ENCODE results near the gene SLC49A4.

SLC49A4 gene

DNA sequence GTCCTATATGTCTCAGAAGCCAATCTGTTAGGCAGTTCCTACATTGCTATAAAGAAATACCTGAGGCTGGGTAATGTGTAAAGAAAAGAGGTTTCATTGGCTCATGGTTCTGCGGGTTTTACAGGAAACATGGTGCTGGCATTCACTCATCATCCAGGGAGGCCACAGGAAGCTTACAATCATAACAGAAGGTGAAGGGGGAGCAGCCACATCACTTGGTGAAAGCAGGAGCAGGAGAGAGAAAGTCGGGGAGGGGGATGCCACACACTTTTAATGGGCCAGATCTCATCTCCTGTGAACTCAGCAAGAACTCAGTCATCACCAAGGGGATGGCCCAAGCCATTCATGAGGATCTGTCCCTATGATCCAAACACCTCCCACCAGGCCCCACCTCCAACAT, 9.1 kb downstream of the SLC49A4 start:
- in situ Hi-C loops (cut with HindIII; ENCODE audit: low sequenced_read_pairs), result no loop called here
- H3K4me3 ChIP-seq (ENCODE audit: low read depth, low read length), result no peak overlapping the region
- TF ChIP-seq CTCF (IDR thresholded peaks at IDR 0.05; ENCODE audit: low read depth, low read length, missing control alignments), result no peak
- DNase-seq (ENCODE audit: low read depth), result no peak

GRCh38 chr3:122810734-122811133, 15.9 kb downstream of the SLC49A4 start:
- in situ Hi-C loops (cut with HindIII; ENCODE audit: low sequenced_read_pairs), result no loop called here
- TF ChIP-seq CTCF (IDR thresholded peaks at IDR 0.05; ENCODE audit: low read depth, low read length, missing control alignments), result no peak
- DNase-seq (ENCODE audit: low read depth), result no peak
- no peak overlapping the region for H3K4me3 ChIP-seq (ENCODE audit: low read depth, low read length)

GRCh38 chr3:122816587-122816986, 21.7 kb downstream of the SLC49A4 start:
- DNase-seq (ENCODE audit: low read depth), result no peak
- in situ Hi-C loops (cut with HindIII; ENCODE audit: low sequenced_read_pairs), result no loop called here
- TF ChIP-seq CTCF (IDR thresholded peaks at IDR 0.05; ENCODE audit: low read depth, low read length, missing control alignments), result no peak
- no peak overlapping the region for H3K4me3 ChIP-seq (ENCODE audit: low read depth, low read length)

DNA sequence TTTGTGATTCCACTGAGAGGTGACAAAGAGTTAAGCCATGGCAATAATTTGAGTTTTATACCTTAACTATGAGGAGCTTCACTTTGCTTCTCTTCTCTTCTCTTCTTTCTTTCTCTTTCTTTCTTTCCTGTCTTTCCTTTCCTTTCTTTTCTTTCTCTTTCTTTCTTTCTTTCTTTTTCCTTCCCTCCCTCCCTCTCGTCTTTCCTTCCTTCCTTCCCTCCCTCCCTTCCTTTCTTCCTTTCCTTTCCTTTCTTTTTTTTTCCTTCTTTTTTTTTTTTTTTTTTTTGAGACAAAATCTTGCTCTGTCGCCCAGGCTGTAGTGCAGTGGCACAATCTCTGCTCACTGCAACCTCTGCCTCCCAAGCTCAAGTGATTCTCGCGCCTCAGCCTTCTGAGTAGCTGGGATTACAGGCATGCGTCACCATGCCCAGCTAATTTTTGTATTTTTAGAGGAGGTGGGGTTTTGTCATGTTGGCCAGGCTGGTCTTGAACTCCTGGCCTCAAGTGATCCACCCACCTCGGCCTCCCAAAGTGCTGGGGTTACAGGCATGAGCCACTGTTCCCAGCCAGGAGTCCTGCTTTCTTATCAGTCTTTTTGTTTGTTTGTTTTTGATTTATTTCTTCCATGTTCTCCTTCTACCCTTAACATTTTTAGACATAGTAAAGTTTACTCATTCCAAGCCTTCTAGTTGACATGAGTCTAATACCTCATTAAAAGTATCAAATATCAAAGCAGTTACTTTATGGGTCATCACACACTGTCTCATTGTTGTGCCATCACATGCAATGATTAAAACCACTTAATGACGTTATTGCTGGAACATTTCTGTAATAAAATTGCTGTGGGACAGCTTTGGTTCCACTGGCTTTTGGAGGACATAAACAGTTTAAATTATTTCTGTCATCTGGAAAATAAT, 29.9 kb downstream of the SLC49A4 start:
- no peak for DNase-seq (ENCODE audit: low read depth)

GRCh38 chr3:122825460-122825859, 30.6 kb downstream of the SLC49A4 start:
- in situ Hi-C loops (cut with HindIII; ENCODE audit: low sequenced_read_pairs), result no loop called here
- DNase-seq (ENCODE audit: low read depth), result no peak
- H3K4me3 ChIP-seq (ENCODE audit: low read depth, low read length), result no peak overlapping the region
- no peak for TF ChIP-seq CTCF (IDR thresholded peaks at IDR 0.05; ENCODE audit: low read depth, low read length, missing control alignments)

More for the DNA sequence above, 29.9 kb downstream of the SLC49A4 start:
- TF ChIP-seq CTCF (IDR thresholded peaks at IDR 0.05; ENCODE audit: low read depth, low read length, missing control alignments), result no peak
- H3K4me3 ChIP-seq (ENCODE audit: low read depth, low read length), result no peak overlapping the region
- in situ Hi-C loops (cut with HindIII; ENCODE audit: low sequenced_read_pairs), result no loop called here

GRCh38 chr3:122826278-122826677, 31.4 kb downstream of the SLC49A4 start:
- in situ Hi-C loops (cut with HindIII; ENCODE audit: low sequenced_read_pairs), result no loop called here

More at GRCh38 chr3:122826278-122826677, 31.4 kb downstream of the SLC49A4 start:
- no peak overlapping the region for H3K4me3 ChIP-seq (ENCODE audit: low read depth, low read length)
- DNase-seq (ENCODE audit: low read depth), result no peak
- TF ChIP-seq CTCF (IDR thresholded peaks at IDR 0.05; ENCODE audit: low read depth, low read length, missing control alignments), result no peak

Data from astrocyte of the cerebellum (primary cell).